Activated CD4-positive, alpha-beta memory T cell treated with anti-CD3 and anti-CD28 coated beads for 36 hours (primary cell): ENCODE results near the gene ZMAT5. TPM values are rescaled to one million over a fixed set of nuclear protein-coding genes. Genes with fewer than 3 reads are reported as not detected.

Experiments used
- CTCF ChIA-PET: fragments of 350-600 bp; sonication (Branson Sonifier 250); formaldehyde crosslinking; loops from one replicate; lab custom pipeline; 2021; ENCODE audit warnings: antibody characterized with exemption, inconsistent platforms; lab: Charles Lee
- POLR2A ChIA-PET: fragments of 350-600 bp; sonication (Branson Sonifier 250); formaldehyde crosslinking; loops from one replicate; lab custom pipeline; 2021; ENCODE audit warnings: antibody characterized with exemption; lab: Charles Lee
- DNase-seq: peaks from one replicate; pipeline ENCODE4 v3.0.0-alpha.2; 2020
- H3K27ac Mint-ChIP-seq: one replicate; pipeline ENCODE4 v1.8.0; 2021; ENCODE audit warnings: mixed read lengths
- H3K27me3 Mint-ChIP-seq: one replicate; pipeline ENCODE4 v1.8.0; 2021; ENCODE audit warnings: mixed read lengths
- H3K36me3 Mint-ChIP-seq: one replicate; pipeline ENCODE4 v1.8.0; 2021; ENCODE audit warnings: mixed read lengths
- H3K4me1 Mint-ChIP-seq: one replicate; pipeline ENCODE4 v1.8.0; 2021; ENCODE audit warnings: low read depth, mixed read lengths
- H3K4me3 Mint-ChIP-seq: one replicate; pipeline ENCODE4 v1.8.0; 2021; ENCODE audit warnings: mild to moderate bottlenecking, mixed read lengths
- H3K9me3 Mint-ChIP-seq: one replicate; pipeline ENCODE4 v1.8.0; 2021; ENCODE audit warnings: mixed read lengths
- intact Hi-C: fragments of 100-400 bp; cut with micrococcal nuclease; formaldehyde crosslinking; loops from one replicate; pipeline ENCODE4 v1.15.1; 2023
- total RNA-seq, 2 experiments: library from RNA; stranded (reverse); gene quantifications; one replicate each; pipeline ENCODE4 v1.2.3, GENCODE V29; 2021

The ZMAT5 gene
- total RNA-seq, 2 experiments from 2014 or later, result 18.1 to 20.6 TPM

DNA sequence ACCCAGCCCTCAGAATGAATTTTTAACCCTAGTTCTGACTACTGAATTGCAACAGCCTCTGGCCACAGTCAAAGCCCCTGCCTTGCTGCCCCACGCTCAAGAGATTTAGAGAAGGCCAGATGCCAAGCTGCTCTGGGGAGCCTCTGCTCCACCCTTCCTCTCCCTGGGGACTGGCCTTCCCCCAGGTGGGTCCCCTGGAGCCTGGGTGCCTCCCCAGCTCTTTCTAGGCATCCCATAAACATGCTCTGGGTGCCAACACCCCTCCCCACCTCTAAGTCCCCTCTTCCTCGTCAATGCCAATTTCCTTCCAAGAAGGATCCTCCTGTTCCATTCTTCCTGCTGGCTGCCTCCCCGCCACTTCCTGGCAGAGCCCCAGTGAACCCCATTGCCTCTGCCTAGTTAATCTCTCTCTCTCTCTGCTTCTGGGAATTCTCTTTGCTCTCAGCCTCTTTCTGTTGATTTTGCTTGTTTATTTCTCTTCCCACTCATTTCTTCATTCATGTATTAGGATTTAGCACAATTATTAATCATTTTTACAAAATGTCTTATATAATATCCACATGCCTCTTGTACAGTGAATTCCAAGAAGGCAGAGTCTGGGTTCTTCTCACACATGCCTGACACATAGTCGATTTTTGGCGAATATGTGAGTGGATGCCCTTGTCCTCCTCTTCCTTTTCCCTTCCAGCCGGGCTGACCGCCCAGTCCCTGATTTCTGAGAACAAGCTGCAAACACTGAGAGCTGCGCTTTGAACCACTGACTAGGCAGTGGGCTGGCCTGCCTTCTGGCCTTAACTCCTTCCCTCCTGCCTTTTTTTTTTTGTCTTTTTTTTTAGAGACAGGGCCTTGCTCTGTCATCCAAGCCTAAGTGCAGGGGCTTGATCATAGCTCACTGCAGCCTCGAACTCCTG is 17.9 kb upstream of the ZMAT5 start:
- peaks cover 12% of the 10 kb centered on the region for H3K36me3 Mint-ChIP-seq
- no peak overlapping the region for H3K27ac Mint-ChIP-seq
- H3K27me3 Mint-ChIP-seq, result no peaks in the 10 kb centered on the region
- H3K9me3 Mint-ChIP-seq, result no peaks in the 10 kb centered on the region
- DNase-seq, result no peak
- H3K4me1 Mint-ChIP-seq, result no peaks in the 10 kb centered on the region
- ChIA-PET POLR2A (no interaction called here), CTCF (interaction anchor here (0.7 kb wide), 1 partner anchor 16 kb away, joined by 3 read pairs; no protein-coding TSS in a partner anchor)
- intact Hi-C loops, result no loop called here
- no peak overlapping the region for H3K4me3 Mint-ChIP-seq

DNA sequence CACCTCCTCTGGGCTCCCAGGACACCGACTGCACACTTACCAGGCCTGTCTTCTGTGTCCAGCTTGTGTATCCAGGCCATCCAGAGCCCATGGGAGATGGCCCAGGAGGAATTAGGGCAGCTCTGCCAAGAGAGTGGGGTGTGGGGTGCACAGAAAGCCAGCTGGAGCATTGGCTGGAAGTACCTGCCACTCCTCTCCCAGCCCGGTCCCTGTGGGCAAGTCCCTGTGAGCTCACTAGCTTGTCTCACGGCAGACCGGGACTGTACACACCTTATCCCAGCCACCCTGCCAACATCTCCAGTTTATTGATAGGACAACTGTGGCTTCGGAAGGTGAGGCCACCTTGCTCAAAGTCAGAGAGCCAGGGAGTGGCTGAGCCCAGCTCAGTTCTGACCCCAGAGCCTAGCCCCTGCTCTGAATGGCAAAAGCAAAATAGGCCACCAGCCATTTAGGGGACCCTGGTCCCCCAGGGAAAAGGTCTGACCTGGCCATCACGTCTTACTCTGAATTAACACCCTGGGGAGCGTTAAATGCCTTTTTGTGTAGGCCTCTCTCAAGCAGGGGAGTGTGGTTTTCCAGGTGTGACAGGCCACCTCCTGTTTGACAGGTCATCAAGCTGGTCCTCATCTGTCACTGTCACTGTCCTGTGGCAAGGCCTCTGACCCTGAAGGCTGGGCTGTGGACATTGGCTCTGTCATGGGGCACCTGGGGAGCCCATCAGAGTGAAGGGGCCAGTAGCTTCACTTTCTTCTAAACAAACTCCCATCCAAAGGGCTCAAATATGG is 15.4 kb upstream of the ZMAT5 start:
- no peaks in the 10 kb centered on the region for H3K27me3 Mint-ChIP-seq
- H3K4me1 Mint-ChIP-seq, result no peaks in the 10 kb centered on the region
- intact Hi-C loops, result no loop called here
- H3K36me3 Mint-ChIP-seq, result no peaks in the 10 kb centered on the region
- CTCF ChIA-PET, result interaction anchor here (1.6 kb wide), 1 partner anchor 223 kb away, joined by 6 read pairs; no protein-coding TSS in a partner anchor
- no peaks in the 10 kb centered on the region for H3K9me3 Mint-ChIP-seq
- DNase-seq, result no peak
- H3K27ac Mint-ChIP-seq, result no peak overlapping the region
- POLR2A ChIA-PET, result interaction anchor here (1.5 kb wide), 1 partner anchor 16 kb away, joined by 3 read pairs; the partner anchor contains the start of genes UQCR10 and ZMAT5
- no peak overlapping the region for H3K4me3 Mint-ChIP-seq

DNA sequence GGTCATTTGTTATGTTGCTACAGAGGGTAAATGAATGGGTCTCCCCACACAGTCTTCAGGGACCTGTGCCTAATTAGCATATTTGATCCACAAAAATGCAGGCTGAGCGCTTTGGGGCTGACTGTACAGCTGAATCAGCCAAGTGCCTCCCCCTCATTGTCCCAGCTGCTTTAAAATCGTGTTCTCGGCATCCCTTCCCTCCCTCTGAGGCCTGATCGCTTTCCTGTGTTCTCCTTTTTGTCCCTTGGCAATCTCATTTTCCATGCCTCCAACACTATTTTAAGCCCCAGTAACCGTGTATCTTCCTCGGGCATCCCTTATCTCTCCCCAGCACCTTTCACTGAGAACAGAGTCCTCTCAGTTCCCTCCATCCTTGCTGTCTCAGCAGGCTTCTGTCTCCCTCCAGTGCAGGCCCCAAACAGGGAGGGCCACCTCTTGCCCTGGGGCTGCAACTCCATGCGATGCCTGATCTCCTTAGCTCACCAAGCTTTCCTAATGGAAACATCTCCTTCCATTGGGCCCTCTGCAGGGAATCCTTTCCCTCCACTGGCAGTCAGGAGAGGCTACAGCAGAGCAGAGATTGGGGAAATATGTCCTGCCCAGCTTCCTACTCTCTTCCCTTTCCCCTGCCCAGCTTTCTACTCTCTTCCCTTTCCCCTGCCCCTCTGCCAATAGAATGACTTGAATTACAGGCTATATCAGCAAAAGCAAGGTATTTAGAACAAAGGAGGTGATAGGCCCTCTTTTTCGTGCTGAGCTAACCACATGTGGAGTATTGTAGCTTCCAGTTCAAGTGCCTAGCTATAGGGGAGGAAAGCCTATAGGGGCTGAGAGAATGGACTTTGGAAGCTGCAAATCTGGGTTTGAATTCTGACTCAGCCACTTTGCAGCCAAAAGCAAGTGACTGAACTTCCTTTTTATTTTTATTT is 14.2 kb upstream of the ZMAT5 start:
- CTCF ChIA-PET, result interaction anchor here (1.6 kb wide), 1 partner anchor 224 kb away, joined by 6 read pairs; no protein-coding TSS in a partner anchor
- no peaks in the 10 kb centered on the region for H3K9me3 Mint-ChIP-seq
- intact Hi-C loops, result no loop called here
- POLR2A ChIA-PET, result interaction anchor here (1.5 kb wide), 1 partner anchor 14 kb away, joined by 3 read pairs; the partner anchor contains the start of genes UQCR10 and ZMAT5
- no peak overlapping the region for H3K27ac Mint-ChIP-seq
- no peaks in the 10 kb centered on the region for H3K27me3 Mint-ChIP-seq
- H3K36me3 Mint-ChIP-seq, result no peaks in the 10 kb centered on the region
- DNase-seq, result no peak
- no peaks in the 10 kb centered on the region for H3K4me1 Mint-ChIP-seq
- H3K4me3 Mint-ChIP-seq, result no peak overlapping the region

DNA sequence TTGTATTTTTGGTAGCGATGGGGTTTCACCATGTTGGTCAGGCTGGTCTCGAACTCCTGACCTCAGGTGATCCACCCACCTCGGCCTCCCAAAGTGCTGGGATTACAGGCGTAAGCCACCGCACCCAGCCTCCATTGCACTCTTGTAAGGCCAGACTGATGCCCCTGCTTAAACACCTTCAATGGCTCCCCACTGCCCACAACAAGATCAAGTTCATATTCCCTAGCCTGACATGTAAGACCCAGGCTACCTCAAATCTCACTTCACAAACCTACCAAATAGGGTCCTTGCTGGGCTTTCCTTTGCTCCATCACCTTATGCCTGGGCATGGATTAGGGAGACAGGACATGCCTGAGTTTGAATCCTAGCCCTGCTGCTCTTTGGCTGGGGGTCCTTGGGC is 13.4 kb upstream of the ZMAT5 start:
- intact Hi-C loops, result no loop called here
- Mint-ChIP-seq H3K4me1 (no peaks in the 10 kb centered on the region), H3K27me3 (no peaks in the 10 kb centered on the region), H3K9me3 (no peaks in the 10 kb centered on the region), H3K27ac (no peak overlapping the region), H3K36me3 (no peaks in the 10 kb centered on the region), H3K4me3 (no peak overlapping the region)
- DNase-seq, result no peak
- ChIA-PET POLR2A (no interaction called here), CTCF (interaction anchor here (1.7 kb wide), 1 partner anchor 144 kb away, joined by 3 read pairs; no protein-coding TSS in a partner anchor)

DNA sequence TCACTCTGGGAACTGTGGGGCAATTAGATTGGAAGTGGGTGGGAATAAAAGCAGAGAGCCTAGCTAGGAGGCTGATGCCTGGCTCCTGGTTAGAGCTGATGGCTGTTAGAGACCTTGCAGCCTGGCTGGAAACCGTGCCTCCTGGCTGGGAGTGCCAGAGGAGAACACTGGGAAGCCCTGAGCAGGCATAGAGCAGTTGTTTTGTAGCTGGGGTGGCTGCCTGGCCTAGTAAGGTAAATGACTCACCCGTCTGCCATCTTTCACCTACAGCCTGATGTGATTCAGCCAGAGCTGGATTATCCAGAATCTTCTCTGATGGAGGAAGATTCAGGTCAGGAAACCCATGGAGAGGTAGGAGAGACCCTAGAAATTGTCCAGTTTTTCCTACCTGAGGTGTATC is 6.4 kb upstream of the ZMAT5 start:
- no peaks in the 10 kb centered on the region for H3K9me3 Mint-ChIP-seq
- ChIA-PET CTCF (interaction anchor here (1.2 kb wide), 1 partner anchor 315 kb away, joined by 3 read pairs; no protein-coding TSS in a partner anchor), POLR2A (no interaction called here)
- intact Hi-C loops, result no loop called here
- H3K36me3 Mint-ChIP-seq, result peaks cover 19% of the 10 kb centered on the region
- H3K4me1 Mint-ChIP-seq, result peaks cover 7% of the 10 kb centered on the region
- H3K27me3 Mint-ChIP-seq, result no peaks in the 10 kb centered on the region
- H3K27ac Mint-ChIP-seq, result no peak overlapping the region
- no peak overlapping the region for H3K4me3 Mint-ChIP-seq
- no peak for DNase-seq

DNA sequence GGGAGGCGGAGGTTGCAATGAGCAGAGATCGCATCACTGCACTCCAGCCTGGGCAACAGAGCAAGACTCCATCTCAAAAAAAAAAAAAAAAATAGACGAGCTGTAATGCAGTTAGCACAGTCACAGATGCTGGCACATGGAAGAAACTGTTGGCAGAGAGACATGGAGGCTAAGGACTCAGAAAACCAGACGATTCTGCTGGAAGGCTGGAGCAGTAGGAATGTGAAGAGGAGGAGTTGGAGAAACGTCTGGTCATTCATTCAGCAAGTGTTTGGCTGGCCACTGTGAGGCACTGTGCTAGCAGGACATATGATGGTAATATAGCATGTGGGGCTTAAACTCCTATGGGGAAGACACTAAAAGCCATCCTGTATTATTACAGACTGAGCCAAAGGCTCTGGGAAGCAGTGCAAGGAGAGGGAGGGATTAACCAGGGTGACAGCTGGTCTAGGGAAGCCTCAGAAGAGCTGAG is 5.4 kb upstream of the ZMAT5 start:
- no peak overlapping the region for H3K27ac Mint-ChIP-seq
- H3K27me3 Mint-ChIP-seq, result no peaks in the 10 kb centered on the region
- ChIA-PET CTCF (interaction anchor here (1.2 kb wide), 1 partner anchor 316 kb away, joined by 3 read pairs; no protein-coding TSS in a partner anchor), POLR2A (no interaction called here)
- H3K36me3 Mint-ChIP-seq, result peaks cover 23% of the 10 kb centered on the region
- H3K4me3 Mint-ChIP-seq, result no peak overlapping the region
- H3K9me3 Mint-ChIP-seq, result no peaks in the 10 kb centered on the region
- H3K4me1 Mint-ChIP-seq, result peaks cover 13% of the 10 kb centered on the region
- no peak for DNase-seq
- intact Hi-C loops, result no loop called here

DNA sequence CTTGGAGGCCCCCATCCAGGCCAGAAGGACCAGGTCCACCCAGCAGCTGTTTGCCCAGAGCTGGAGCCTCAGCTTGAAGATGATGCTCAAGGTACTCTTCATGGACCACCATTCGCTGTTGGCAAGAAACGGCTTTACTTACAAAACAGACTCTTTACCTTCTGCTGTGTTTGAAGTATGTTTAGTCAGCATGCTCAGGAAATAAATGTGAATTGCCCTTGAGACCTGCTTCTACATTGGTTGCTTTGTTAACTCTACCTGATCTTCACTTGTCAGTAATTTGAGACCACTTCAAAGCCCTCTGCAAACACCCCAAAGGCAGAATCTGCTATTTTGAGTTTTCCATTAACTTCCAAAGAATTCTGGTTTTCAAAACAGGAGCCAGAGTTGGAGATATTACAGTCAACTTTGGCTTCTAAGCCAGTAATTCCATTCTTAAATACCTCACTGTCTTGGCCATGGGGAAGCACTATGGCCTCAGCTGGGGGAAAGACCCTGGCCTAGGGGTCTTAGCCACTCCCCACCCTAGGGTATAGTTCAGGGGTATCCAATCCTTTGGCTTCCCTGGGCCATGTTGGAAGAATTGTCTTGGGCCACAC is 3.0 kb upstream of the ZMAT5 start:
- POLR2A ChIA-PET, result no interaction called here
- H3K36me3 Mint-ChIP-seq, result peaks cover 23% of the 10 kb centered on the region
- H3K27ac Mint-ChIP-seq, result no peak overlapping the region
- no peak for DNase-seq
- no peaks in the 10 kb centered on the region for H3K27me3 Mint-ChIP-seq
- H3K4me1 Mint-ChIP-seq, result peaks cover 21% of the 10 kb centered on the region
- intact Hi-C loops, result loop anchor here (5.0 to 10.0 kb wide), 3 partner anchors 307 to 1028 kb away; partner anchors contain the start of genes CHEK2, HSCB and OSM
- no peaks in the 10 kb centered on the region for H3K9me3 Mint-ChIP-seq
- CTCF ChIA-PET, result no interaction called here
- no peak overlapping the region for H3K4me3 Mint-ChIP-seq

DNA sequence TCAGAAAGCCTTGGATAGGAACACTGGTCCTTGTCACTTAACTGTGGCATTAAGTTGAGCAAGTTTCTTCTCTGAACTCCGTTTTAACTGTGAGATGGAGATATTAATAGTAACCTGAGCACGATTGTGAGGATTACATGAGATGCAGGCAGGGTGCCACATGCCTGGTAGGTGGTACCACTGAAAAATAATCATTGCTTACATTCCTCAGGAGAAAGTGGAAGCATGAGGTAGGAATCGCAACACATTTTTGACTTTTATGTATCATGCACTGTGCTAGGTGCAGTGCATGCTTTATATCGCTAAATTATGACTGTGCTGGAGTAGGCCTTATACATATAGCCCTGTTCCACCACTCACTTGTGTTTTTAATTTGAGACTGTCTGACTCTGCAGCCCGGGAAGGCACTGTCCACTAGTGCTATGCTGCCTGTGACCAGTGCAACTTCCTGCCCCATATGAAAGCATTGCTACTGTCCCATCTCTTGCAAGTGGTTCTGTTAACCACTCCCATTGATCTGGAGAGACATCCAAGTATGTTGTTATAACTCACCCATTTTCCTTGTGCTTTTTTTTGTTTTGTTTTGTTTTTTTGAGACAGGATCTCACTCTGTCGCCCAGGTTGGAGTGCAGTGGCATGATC is 1.4 kb upstream of the ZMAT5 start:
- Mint-ChIP-seq H3K36me3 (peaks cover 23% of the 10 kb centered on the region), H3K4me3 (peak overlapping the region; percentile 100), H3K27ac (peak overlapping the region; percentile 94), H3K9me3 (no peaks in the 10 kb centered on the region), H3K27me3 (no peaks in the 10 kb centered on the region), H3K4me1 (peaks cover 26% of the 10 kb centered on the region)
- ChIA-PET CTCF (interaction anchor here (0.5 kb wide), 1 partner anchor 16 kb away, joined by 3 read pairs; no protein-coding TSS in a partner anchor), POLR2A (no interaction called here)
- intact Hi-C loops, result loop anchor here (5.0 to 10.0 kb wide), 3 partner anchors 309 to 1026 kb away; partner anchors contain the start of genes CHEK2, HSCB and OSM
- DNase-seq, result no peak

DNA sequence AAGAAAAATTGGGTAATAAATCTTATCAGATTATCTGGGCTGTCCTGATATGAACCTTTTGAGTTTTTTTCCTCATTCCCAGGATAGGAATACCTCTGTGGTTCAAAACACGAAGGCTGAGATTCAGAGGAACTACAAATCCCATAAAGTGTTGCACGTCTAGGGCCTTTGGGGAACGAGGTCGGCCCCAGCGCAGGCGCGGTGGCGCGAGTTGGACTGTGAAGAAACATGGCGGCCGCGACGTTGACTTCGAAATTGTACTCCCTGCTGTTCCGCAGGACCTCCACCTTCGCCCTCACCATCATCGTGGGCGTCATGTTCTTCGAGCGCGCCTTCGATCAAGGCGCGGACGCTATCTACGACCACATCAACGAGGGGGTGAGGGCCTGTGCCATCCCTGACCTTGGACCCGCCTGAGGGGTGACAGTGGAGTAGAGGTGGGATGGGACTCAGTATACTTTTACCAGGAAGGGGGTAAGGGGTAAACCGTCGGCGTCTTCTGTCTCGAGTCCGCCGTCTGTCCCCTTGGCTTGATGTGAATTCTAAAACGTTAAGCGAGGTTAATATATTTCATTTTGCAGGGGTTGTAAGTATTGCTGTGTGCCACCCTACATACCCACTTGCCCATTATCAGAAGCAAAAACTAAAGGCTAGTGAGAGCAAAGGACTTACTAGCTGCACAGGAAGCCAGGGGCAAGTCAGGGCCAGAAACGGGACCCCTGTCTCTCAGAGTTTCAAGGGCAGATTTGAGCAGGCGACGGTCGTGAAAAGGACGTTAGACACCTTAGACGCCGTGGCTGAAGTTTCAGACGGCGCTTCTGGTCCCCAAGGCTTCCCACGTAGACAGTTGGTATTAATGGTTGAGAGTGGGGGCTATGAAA is 604 bp upstream of the ZMAT5 start, which contains the start of gene UQCR10:
Gene UQCR10 (plus strand): TSS at position 199 of the 881 bp plus-strand sequence. CDS start 30 bp downstream, at position 229.
- Mint-ChIP-seq H3K4me3 (peak within 1 kb of the TSS; percentile 100), H3K4me1 (peaks cover 26% of the 10 kb centered on the region), H3K9me3 (no peaks in the 10 kb centered on the region), H3K27me3 (no peaks in the 10 kb centered on the region), H3K27ac (peak within 1 kb of the TSS; percentile 94), H3K36me3 (peaks cover 23% of the 10 kb centered on the region)
- intact Hi-C loops, result loop anchor here (1.0 to 10.0 kb wide), 7 partner anchors 71 to 1025 kb away; partner anchors contain the start of genes ASCC2, CHEK2, HSCB and MTMR3
- CTCF ChIA-PET, result interaction anchor here (1.0 to 1.4 kb wide), 2 partner anchors 131 to 142 kb away, joined by 3 to 4 read pairs; no protein-coding TSS in a partner anchor
- DNase-seq, result peak; percentile 94
- POLR2A ChIA-PET, result interaction anchor here (0.7 to 1.3 kb wide), 4 partner anchors 14 to 163 kb away, joined by 3 to 4 read pairs (median 4); no protein-coding TSS in a partner anchor
